Effector memory CD8-positive, alpha-beta T cell (primary cell): ENCODE data around the gene KMT2E.
A peak's percentile ranks its signal among the peaks of the same experiment; 100 is the strongest.
"Not testable (repeated sequence)": the region's sequence is repeated elsewhere in the genome, so short reads cannot be mapped to it uniquely, and the experiment has no call there.

Experiments
- ATAC-seq: fragments of 150-1000 bp; cut with Tn5 transposase; replicated peaks from 2 replicates; pipeline ENCODE4 v1.10.0; 2021; ENCODE audit warnings: mild to moderate bottlenecking, moderate library complexity
- DNase-seq, 3 experiments: peaks; one replicate each; pipeline ENCODE4 v3.0.0; 2021
- H3K27ac Mint-ChIP-seq, 2 donors: one replicate each; pipeline ENCODE4 v1.8.0; 2022; ENCODE audit warnings: mild to moderate bottlenecking in 2 of 2, mixed read lengths in 2 of 2, moderate library complexity in 2 of 2
- H3K27me3 Mint-ChIP-seq, 2 donors: one replicate each; pipeline ENCODE4 v1.8.0; 2022; ENCODE audit warnings: mixed read lengths in 2 of 2
- H3K36me3 Mint-ChIP-seq: one replicate; pipeline ENCODE4 v1.8.0; 2022; ENCODE audit warnings: mild to moderate bottlenecking, moderate library complexity, mixed read lengths; ENCODE audit not compliant: insufficient read depth
- H3K4me1 Mint-ChIP-seq, 2 donors: one replicate each; pipeline ENCODE4 v1.8.0; 2022; ENCODE audit warnings: low read depth in 2 of 2, mixed read lengths in 2 of 2
- H3K4me3 Mint-ChIP-seq, 2 donors: one replicate each; pipeline ENCODE4 v1.8.0; 2022; ENCODE audit warnings: mild to moderate bottlenecking in 2 of 2, mixed read lengths in 2 of 2, moderate library complexity in 2 of 2
- H3K9me3 Mint-ChIP-seq, 2 donors: one replicate each; pipeline ENCODE4 v1.8.0; 2022; ENCODE audit warnings: mixed read lengths in 2 of 2

KMT2E gene

DNA sequence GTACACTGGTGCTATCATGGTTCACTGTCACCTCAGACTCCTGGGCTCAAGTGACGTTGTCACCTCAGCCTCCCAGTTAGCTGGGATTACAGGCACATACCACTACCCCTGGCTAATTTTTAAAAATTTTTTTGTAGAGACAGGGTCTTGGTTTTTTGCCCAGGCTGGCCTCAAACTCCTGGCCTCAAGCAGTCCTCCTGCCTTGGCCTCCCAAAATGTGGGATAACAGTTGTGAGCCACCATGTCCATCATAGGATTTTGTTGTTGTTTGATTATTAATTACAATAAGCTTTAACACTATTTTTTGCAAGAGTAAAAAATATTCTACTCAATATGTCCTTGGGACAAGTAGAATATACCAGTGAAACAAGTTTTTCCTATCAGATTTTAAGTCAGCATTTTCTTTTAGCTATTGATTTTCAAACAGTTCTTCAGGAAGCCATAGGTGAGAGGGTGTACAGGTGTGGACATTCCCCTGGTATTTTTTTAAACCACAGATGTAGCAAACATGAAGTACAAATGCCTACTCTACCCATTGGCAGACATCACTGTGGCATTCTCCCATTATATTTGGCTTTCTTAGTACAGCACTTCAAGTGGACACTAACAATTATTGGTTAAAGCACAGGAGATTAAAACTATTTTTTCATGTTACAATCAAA is 18.7 kb downstream of the KMT2E start:
- Mint-ChIP-seq H3K27ac (no peak overlapping the region), H3K4me1 (peaks cover 56 to 68% of the 10 kb centered on the region in 2 donors)

DNA sequence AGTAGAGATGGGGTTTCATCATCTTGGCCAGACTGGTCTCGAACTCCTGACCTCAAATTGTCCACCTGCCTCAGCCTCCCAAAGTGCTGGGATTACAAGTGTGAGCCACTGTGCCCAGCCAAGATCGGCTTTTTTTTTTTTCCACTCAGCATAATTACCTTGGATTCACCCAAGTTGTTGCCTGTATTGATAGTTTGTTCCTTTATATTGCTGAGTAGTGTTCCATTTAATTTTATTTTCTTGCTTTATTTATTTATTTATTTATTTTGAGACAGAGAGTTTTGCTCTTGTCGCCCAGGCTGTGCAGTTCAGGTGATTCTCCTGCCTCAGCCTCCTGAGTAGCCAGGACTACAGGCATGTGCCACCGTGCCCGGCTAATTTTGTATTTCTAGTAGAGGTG is 21.3 kb downstream of the KMT2E start:
- Mint-ChIP-seq H3K4me3 (peak overlapping the region; percentile 49 to 58), H3K9me3 (no peaks in the 10 kb centered on the region), H3K27me3 (no peaks in the 10 kb centered on the region), H3K36me3 (peaks cover 61% of the 10 kb centered on the region), H3K4me1 (peaks cover 42 to 64% of the 10 kb centered on the region in 2 donors), H3K27ac (peak overlapping the region; percentile 71 to 81)
- ATAC-seq (no peak), DNase-seq (no peak)

More for the DNA sequence above, 18.7 kb downstream of the KMT2E start:
- DNase-seq (no peak), ATAC-seq (peak; percentile 20)
- Mint-ChIP-seq H3K4me3 (peak overlapping the region in 1 of 2 donors; percentile 35), H3K36me3 (peaks cover 60% of the 10 kb centered on the region), H3K27me3 (no peaks in the 10 kb centered on the region), H3K9me3 (no peaks in the 10 kb centered on the region)

DNA sequence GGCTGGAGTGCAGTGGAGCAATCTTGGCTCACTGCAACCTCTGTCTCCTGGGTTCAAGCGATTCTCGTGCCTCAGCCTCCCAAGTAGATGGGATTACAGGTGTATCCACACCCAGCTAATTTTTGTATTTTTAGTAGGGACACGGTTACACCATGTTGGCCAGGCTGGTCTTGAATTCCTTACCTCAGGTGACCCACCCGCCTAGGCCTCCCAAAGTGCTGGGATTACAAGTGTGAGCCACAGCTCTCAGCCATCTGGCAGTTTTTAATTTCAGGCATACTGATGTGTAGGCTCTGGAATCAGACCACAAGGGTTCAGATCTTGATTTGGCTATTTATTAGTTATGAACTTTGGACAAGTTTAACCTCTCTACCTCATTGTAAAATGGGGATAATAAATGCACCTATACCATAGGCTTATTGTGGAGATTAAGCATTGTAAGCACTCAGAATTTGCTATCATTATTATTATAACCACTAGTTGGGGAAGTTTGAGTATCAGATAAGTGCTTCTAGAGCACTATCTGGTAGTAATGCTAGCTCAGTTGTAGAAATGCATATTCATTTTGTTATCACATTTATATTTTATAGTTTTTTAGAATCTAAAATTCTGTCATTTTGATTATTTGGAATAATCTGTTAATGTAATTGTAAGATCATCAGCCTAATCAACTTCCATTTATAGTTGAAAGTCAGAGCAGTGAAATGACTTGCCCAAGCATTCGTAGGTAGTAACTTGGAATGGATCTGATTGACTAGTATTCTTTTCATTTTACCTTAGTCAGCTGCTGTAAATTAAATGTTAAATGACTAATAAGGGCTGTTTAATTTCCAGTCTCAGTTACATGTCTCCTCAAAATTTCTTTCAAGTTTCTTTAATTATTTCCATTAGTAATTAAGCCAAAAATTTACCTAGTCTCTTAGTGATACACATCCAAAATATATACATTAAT is 22.5 kb downstream of the KMT2E start:
- DNase-seq: no peak
- Mint-ChIP-seq H3K27me3 (no peaks in the 10 kb centered on the region), H3K27ac (peak overlapping the region; percentile 71 to 81), H3K4me1 (peaks cover 35 to 57% of the 10 kb centered on the region in 2 donors), H3K4me3 (peak overlapping the region; percentile 49 to 58), H3K9me3 (no peaks in the 10 kb centered on the region), H3K36me3 (peaks cover 62% of the 10 kb centered on the region)
- ATAC-seq: peak; percentile 22

DNA sequence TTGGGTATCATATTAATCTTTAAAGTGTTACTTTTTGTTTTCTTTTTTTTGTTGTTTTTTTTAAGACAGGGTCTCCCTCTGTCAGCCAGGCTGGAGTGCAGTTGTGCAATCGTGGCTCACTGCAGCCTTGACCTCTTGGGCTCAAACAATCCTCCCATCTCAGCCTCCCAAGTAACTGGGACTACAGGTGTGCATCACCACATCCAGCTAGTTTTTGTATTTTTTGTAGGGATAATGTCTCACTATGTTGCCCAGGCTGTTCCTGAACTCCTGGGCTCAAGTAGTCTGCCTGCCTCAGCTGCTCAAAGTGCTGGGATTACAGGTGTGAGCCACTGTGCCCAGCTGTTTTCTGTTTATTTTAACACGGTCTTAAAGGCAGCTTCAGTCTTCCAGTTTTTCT is 23.3 kb downstream of the KMT2E start:
- DNase-seq: no peak
- peaks cover 67% of the 10 kb centered on the region for H3K36me3 Mint-ChIP-seq
- peaks cover 32 to 53% of the 10 kb centered on the region in 2 donors for H3K4me1 Mint-ChIP-seq
- H3K4me3 Mint-ChIP-seq: peak overlapping the region; percentile 59 to 67
- peak overlapping the region in 1 of 2 donors; percentile 59 for H3K27ac Mint-ChIP-seq
- H3K9me3 Mint-ChIP-seq: no peaks in the 10 kb centered on the region
- H3K27me3 Mint-ChIP-seq: no peaks in the 10 kb centered on the region
- no peak for ATAC-seq

DNA sequence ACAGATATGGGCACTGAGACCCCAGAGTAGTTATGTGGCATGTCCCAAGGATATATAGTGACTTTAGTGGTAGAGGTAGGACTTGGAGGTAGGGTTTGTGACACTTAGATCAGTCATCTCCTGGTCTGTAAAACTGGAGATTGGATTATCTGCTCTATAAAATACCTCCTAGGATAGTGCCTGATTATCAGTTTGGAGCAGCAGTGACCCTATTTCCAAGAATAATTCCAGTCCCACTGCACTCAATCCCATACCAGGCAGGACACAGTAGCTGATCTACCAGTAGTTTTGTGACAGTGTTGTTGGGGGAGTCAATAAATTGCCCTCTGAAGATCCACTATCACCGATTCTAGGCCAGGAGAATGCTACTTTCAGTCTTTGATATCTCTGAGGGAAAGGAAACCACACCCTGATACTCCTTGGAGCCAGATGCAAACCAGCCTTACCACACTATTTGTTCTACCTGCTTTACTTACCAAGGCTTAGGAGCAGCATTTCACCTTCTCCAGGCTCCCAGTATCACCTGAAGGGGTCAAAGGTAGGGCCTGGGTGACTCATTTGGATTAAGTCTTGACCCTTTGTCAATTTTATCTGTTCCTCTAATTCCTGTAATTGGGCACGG is 30.6 kb downstream of the KMT2E start:
- H3K4me3 Mint-ChIP-seq: no peak overlapping the region
- H3K27ac Mint-ChIP-seq: peak overlapping the region; percentile 55 to 81
- peaks cover 25 to 45% of the 10 kb centered on the region in 2 donors for H3K4me1 Mint-ChIP-seq
- peaks cover 90% of the 10 kb centered on the region for H3K36me3 Mint-ChIP-seq
- peak; percentile 20 for ATAC-seq
- H3K9me3 Mint-ChIP-seq: no peaks in the 10 kb centered on the region
- H3K27me3 Mint-ChIP-seq: no peaks in the 10 kb centered on the region
- no peak for DNase-seq

DNA sequence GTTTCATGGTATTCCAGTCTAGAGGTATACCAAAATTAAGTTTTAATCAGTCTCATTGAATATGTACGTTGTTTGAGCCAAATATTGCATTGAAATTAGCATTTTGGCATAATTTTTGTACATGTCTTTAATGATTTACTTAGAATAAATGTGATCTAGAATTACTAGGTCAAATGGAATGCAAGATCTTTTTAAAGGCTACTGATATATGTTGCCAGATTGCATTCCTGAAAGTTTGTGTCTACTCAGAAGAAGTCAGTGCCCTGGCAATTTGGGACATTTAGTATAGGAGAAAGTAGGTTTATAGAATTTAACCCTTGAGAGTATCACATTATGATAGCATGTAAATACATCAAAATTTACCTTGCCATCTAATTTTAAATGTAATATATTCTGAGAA is 32.4 kb downstream of the KMT2E start:
- no peaks in the 10 kb centered on the region for H3K9me3 Mint-ChIP-seq
- peak overlapping the region; percentile 22 to 41 for H3K27ac Mint-ChIP-seq
- H3K36me3 Mint-ChIP-seq: peaks cover 96% of the 10 kb centered on the region
- H3K27me3 Mint-ChIP-seq: no peaks in the 10 kb centered on the region
- peaks cover 31 to 58% of the 10 kb centered on the region in 2 donors for H3K4me1 Mint-ChIP-seq
- DNase-seq (no peak), ATAC-seq (no peak)
- peak overlapping the region in 1 of 2 donors; percentile 41 for H3K4me3 Mint-ChIP-seq

DNA sequence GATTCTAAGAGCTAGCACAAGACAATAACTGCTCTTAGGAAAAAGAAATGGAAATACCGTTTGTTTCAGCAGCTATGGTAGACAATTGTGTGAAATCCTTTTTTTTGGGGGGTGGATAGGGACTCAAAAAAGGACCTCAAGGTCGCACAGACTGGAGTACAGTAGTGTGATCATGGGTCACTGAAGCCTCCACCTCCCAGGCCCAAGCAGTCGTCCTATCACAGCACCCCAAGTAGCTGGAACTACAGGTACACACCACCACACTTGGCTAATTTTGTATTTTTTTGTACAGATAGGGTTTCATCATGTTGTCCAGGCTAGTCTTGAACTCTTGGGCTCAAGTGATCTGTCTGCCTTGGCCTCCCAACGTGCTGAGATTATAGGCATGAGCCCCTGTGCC is 33.9 kb downstream of the KMT2E start:
- no peak for ATAC-seq
- peaks cover 34 to 66% of the 10 kb centered on the region in 2 donors for H3K4me1 Mint-ChIP-seq
- peaks cover 90% of the 10 kb centered on the region for H3K36me3 Mint-ChIP-seq
- H3K9me3 Mint-ChIP-seq: no peaks in the 10 kb centered on the region
- peak overlapping the region in 1 of 2 donors; percentile 12 for H3K27ac Mint-ChIP-seq
- H3K27me3 Mint-ChIP-seq: no peaks in the 10 kb centered on the region
- H3K4me3 Mint-ChIP-seq: no peak overlapping the region
- DNase-seq: no peak

DNA sequence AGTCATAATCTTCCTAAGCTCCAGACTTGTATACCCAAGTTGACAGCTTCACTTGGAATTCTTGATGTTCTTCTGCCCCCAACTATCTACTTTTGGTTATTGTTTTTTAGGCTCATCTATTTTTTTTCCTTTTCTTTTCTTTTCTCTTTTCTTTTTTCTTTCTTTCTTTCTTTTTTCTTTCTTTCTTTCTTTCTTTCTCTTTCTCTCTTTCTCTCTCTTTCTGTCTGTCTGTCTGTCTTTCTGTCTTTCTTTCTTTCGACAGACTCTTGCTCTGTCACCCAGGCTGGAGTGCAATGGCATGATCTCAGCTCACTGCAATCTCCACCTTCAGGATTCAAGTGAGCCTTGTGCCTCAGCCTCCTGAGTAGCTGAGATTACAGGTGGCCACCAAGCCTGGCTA is 36.5 kb downstream of the KMT2E start:
- Mint-ChIP-seq H3K9me3 (no peaks in the 10 kb centered on the region), H3K36me3 (peaks cover 91% of the 10 kb centered on the region), H3K27ac (peak overlapping the region; percentile 58 to 92)

DNA sequence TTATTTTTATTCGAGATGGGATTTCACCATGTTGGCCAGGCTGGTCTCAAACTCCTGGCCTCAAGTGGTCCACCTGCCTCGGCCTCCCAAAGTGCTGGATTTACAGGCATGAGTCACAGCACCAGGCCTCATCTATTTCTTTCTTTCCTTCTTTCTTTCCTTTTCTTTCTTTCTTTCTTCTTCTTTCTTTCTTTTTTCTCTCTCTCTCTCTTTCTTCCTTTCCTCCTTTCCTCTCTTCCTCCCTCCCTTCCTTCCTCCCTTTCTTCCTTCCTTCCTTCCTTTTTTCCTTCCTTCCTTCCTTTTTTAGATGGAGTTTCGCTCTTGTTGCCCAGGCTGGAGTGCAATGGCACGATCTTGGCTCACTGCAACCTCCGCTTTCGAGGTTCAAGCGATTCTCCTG is 36.9 kb downstream of the KMT2E start:
- not testable (repeated sequence) for H3K4me3 Mint-ChIP-seq
- peak overlapping the region; percentile 58 to 92 for H3K27ac Mint-ChIP-seq

More for the DNA sequence above, 36.5 kb downstream of the KMT2E start:
- DNase-seq (no peak), ATAC-seq (no peak)
- Mint-ChIP-seq H3K27me3 (no peaks in the 10 kb centered on the region), H3K4me3 (no peak overlapping the region), H3K4me1 (peaks cover 31 to 65% of the 10 kb centered on the region in 2 donors)

DNA sequence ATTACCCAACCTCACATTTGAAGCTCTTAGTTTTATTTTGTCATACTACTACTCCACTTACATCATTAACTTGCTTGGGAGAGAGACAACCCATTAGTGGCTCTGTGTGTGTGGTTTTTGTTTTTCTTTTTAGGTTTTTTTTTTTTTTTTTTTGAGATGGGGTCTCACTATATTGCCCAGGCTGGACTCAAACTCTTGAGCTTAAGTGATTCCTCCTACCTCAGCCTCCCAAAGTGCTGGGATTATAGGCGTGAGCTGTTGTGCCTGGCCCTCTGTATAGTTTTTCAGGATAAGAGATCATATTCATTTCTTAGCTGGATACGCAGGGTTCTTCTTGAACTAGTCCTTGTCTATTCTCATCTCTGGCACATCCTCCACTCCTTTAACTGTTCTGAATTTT is 41.1 kb downstream of the KMT2E start:
- no peak for DNase-seq
- ATAC-seq: peak; percentile 5
- no peaks in the 10 kb centered on the region for H3K9me3 Mint-ChIP-seq
- H3K4me3 Mint-ChIP-seq: peak overlapping the region in 1 of 2 donors; percentile 20
- H3K36me3 Mint-ChIP-seq: peaks cover 82% of the 10 kb centered on the region
- H3K27ac Mint-ChIP-seq: peak overlapping the region; percentile 21 to 74
- H3K4me1 Mint-ChIP-seq: peaks cover 36 to 76% of the 10 kb centered on the region in 2 donors
- H3K27me3 Mint-ChIP-seq: no peaks in the 10 kb centered on the region

More for the DNA sequence above, 36.9 kb downstream of the KMT2E start:
- H3K9me3 Mint-ChIP-seq, ATAC-seq, DNase-seq, H3K27me3 Mint-ChIP-seq: not testable (repeated sequence)
- peaks cover 91% of the 10 kb centered on the region for H3K36me3 Mint-ChIP-seq
- peaks cover 33 to 65% of the 10 kb centered on the region in 2 donors for H3K4me1 Mint-ChIP-seq

DNA sequence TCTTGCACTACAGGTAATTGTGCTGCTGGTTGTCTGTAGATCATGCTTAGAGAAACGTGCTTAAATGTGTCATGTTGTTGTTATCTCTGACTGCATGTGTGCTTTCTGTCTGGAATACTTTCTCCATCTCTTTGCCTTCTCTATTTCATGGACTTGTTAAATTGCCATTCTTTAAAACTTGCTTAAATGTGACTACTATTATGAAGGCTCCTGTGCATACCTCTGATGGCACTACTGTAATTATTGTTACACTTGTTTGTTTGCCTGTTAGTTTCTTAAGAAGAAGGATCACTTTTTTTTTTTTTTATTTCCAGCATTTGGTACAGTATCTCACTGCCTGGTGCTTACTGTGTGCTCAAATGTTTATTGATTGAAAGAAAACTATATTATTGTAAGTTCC is 41.6 kb downstream of the KMT2E start:
- ATAC-seq: no peak
- no peaks in the 10 kb centered on the region for H3K27me3 Mint-ChIP-seq
- no peak for DNase-seq
- peaks cover 36 to 76% of the 10 kb centered on the region in 2 donors for H3K4me1 Mint-ChIP-seq
- H3K9me3 Mint-ChIP-seq: no peaks in the 10 kb centered on the region
- peak overlapping the region; percentile 21 to 74 for H3K27ac Mint-ChIP-seq
- H3K4me3 Mint-ChIP-seq: peak overlapping the region in 1 of 2 donors; percentile 18
- H3K36me3 Mint-ChIP-seq: peaks cover 83% of the 10 kb centered on the region

DNA sequence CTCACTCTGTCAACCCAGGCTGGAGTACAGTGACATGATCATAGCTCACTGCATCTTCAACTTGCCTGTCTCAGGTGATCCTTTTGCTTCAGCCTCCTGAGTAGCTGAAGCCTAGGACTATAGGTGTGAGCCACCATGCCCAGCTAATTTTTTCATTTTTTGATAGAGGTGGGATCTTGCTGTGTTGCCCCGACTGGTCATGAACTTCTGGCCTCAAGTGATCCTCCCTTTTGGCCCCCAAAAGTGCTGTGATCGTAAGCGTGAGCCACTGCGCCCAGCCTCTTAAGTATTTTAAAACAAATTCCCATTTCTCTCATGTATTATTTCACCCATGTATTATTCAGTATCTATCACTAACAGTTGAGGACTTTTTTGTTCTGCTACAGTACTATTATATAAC is 43.5 kb downstream of the KMT2E start:
- no peak for DNase-seq
- peaks cover 33 to 68% of the 10 kb centered on the region in 2 donors for H3K4me1 Mint-ChIP-seq
- peak overlapping the region in 1 of 2 donors; percentile 20 for H3K4me3 Mint-ChIP-seq
- peaks cover 84% of the 10 kb centered on the region for H3K36me3 Mint-ChIP-seq
- no peaks in the 10 kb centered on the region for H3K9me3 Mint-ChIP-seq
- H3K27me3 Mint-ChIP-seq: no peaks in the 10 kb centered on the region
- H3K27ac Mint-ChIP-seq: peak overlapping the region; percentile 36 to 56
- ATAC-seq: no peak

DNA sequence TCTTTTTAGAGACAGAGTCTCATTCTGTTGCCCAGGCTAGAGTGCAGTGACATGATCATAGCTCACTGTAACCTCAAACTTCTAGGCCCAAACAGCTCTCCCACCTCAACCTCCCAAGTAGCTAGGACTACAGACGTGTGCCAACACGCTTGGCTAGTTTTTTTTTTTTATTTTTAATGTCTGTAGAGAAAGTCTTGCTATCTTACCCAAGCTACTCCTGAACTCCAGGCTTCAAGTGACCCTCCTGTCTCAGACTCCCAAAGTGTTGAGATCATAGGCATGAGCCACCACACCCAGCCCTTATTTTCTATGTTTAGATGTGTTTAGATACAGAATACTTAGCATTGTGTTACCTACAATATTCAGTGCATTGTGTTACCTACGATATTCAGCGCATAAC is 46.4 kb downstream of the KMT2E start:
- peaks cover 88% of the 10 kb centered on the region for H3K36me3 Mint-ChIP-seq
- H3K9me3 Mint-ChIP-seq: no peaks in the 10 kb centered on the region
- peaks cover 35 to 71% of the 10 kb centered on the region in 2 donors for H3K4me1 Mint-ChIP-seq
- no peaks in the 10 kb centered on the region for H3K27me3 Mint-ChIP-seq
- DNase-seq (no peak), ATAC-seq (peak; percentile 9)
- peak overlapping the region in 1 of 2 donors; percentile 21 for H3K27ac Mint-ChIP-seq
- peak overlapping the region; percentile 3 to 27 for H3K4me3 Mint-ChIP-seq
